HG02623 (cell line): ENCODE data around the gene ADGRG6.
A peak's percentile ranks its signal among the peaks of the same experiment; 100 is the strongest.

Experiments
- ATAC-seq: cut with Tn5 transposase; IDR thresholded peaks from one replicate; pipeline ENCODE4 v1.9.1; 2021; ENCODE audit warnings: moderate library complexity; ENCODE audit not compliant: unreplicated experiment

ADGRG6 gene

GRCh38 chr6:142373268-142374090, 71.7 kb downstream of the ADGRG6 start:
- ATAC-seq: no peak

GRCh38 chr6:142374091-142374770, 72.4 kb downstream of the ADGRG6 start:
- no peak for ATAC-seq

GRCh38 chr6:142374965-142375733, 73.3 kb downstream of the ADGRG6 start:
- ATAC-seq: no peak

GRCh38 chr6:142376115-142376514, 74.3 kb downstream of the ADGRG6 start:
- ATAC-seq: no peak

- no peak for ATAC-seq
Observed at GRCh38 chr6:142376800-142377496, 75.1 kb downstream of the ADGRG6 start.

GRCh38 chr6:142377497-142377848, 75.7 kb downstream of the ADGRG6 start:
- ATAC-seq: no peak

GRCh38 chr6:142378138-142378875, 76.5 kb downstream of the ADGRG6 start:
- no peak for ATAC-seq

- ATAC-seq: no peak
Observed at GRCh38 chr6:142380626-142381025, 78.8 kb downstream of the ADGRG6 start.

GRCh38 chr6:142381181-142381580, 79.4 kb downstream of the ADGRG6 start:
- ATAC-seq: no peak

- ATAC-seq: no peak
Observed at GRCh38 chr6:142381845-142382378, 80.1 kb downstream of the ADGRG6 start.

GRCh38 chr6:142384519-142385254, 82.9 kb downstream of the ADGRG6 start:
- no peak for ATAC-seq

- ATAC-seq: no peak
Observed at GRCh38 chr6:142385352-142385751, 83.5 kb downstream of the ADGRG6 start.

GRCh38 chr6:142386657-142387056, 84.8 kb downstream of the ADGRG6 start:
- no peak for ATAC-seq

- ATAC-seq: peak; percentile 66
Observed at GRCh38 chr6:142387997-142388815, 86.4 kb downstream of the ADGRG6 start.

GRCh38 chr6:142395266-142395665, 93.5 kb downstream of the ADGRG6 start:
- ATAC-seq: no peak

GRCh38 chr6:142395768-142396231, 94.0 kb downstream of the ADGRG6 start:
- ATAC-seq: peak; percentile 91

- ATAC-seq: no peak
Observed at GRCh38 chr6:142398353-142398752, 96.5 kb downstream of the ADGRG6 start.

- no peak for ATAC-seq
Observed at GRCh38 chr6:142399739-142400138, 97.9 kb downstream of the ADGRG6 start.
